WI38 (cell line): ENCODE data around the gene LNPK.

Experiments used
- H3K4me3 ChIP-seq: 2 replicates; pipeline ENCODE4 v1.5.1; 2011; ENCODE audit warnings: low read depth, mild to moderate bottlenecking, control low read depth, low read length
- CTCF ChIP-seq: IDR thresholded peaks from 2 replicates; pipeline ENCODE4 v1.5.1; 2012; ENCODE audit warnings: low read depth, mild to moderate bottlenecking, control low read depth, low read length

The LNPK gene

GRCh38 chr2:175948191-175948590 lies 53.9 kb downstream of the LNPK start:
- no peak for TF ChIP-seq CTCF
- H3K4me3 ChIP-seq = no peak overlapping the region

DNA sequence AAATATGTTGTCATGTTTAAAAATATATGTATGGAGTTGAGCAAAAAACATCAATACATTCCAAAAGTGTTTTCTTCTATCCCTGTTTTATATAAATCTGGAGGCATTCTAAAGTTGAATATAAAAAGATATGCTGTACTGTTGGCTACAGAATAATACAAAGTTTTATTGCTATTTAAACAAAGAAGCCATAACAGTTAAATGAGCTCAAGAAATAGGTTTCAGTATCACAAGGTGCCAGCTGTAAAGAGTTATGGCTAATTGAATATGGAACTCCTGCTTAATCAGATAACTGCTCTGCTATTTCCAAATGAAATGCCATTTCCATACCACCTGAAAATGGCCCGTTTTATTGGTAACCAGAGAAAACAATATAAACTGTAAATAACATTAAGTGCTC lies 55.0 kb downstream of the LNPK start:
- no peak overlapping the region for H3K4me3 ChIP-seq
- TF ChIP-seq CTCF = no peak

GRCh38 chr2:175941699-175942098 lies 60.4 kb downstream of the LNPK start:
- no peak overlapping the region for H3K4me3 ChIP-seq
- TF ChIP-seq CTCF = no peak

DNA sequence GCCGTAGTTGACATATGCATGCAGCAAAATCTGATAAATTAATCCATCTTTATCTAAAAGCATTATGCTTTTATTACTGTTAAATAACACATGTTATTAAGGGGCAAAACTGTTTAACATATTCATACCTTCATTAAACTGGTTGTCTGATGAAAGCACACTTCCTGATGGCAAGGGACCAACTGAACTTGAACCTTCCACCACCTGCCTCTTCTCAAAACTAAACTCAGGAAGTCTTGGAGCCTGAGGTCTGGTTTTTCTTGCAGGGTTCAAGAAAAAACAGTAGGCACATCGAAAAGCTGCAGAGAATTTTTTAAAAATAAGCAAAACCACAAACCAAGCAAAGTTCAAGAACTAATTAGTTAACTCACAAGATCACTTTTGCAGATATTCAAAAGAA lies 64.9 kb downstream of the LNPK start:
- H3K4me3 ChIP-seq = no peak overlapping the region
- TF ChIP-seq CTCF = no peak

DNA sequence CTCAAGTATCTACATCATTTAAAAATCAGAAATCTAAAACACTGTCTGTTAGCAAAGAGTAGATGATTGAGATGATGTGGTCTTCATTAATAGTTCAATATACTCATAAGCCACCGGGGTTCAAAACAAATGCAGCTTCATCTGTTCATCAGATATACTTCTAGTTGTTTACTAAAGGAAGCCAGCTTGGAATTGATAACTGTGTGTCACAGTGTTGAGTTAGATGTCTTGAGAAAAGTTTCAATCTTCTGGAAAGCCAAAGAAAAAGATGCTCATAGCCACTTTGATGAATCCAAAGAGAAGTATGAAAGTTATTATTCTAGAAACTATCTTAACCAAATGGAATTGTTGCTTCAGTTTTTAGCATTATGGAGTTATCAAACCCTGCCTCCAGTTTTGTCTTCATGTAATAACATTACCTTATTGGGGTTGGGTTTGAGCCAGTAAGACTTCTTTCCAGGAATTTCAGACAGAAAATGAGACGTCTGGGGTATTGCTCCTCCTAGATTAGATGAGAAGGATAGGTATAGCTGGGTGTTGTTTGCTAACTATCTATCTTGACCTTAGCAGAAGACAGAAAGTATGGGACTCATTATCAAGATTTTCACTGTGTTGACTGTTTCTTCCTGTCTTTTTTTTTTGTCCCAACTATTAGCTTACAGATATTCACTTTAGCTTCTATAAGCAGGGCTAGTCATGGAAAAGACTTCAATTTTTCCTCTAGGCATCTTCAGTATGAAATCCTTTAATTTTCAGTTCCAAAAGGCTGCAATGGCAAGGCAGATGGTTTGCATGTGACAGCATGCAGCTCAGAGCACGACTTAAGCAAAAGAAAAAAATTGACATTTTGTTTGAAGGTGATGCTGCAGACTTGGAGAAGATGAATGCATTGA lies 66.5 kb downstream of the LNPK start:
- TF ChIP-seq CTCF = no peak
- no peak overlapping the region for H3K4me3 ChIP-seq

GRCh38 chr2:175932675-175933074 lies 69.4 kb downstream of the LNPK start:
- no peak overlapping the region for H3K4me3 ChIP-seq
- no peak for TF ChIP-seq CTCF

DNA sequence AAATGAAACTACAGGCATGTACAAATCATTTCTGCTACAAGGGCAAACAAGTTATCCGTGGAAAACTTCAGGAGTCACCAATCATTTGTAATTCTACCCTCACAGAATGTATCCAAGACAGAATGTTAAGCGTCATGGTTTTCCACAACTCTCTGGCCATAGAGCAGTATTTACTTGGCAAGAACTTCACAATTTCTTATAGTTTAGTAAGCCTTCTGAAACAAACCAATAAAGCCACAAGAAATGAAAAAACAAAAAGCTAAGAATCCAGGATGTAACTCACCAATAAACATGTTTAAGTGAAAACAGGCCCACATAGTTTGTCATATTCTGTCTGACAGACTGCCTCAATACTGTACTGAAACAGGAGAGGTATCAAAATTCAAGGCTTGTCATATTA lies 70.3 kb downstream of the LNPK start:
- no peak overlapping the region for H3K4me3 ChIP-seq
- no peak for TF ChIP-seq CTCF
